Stomach (tissue), 8 donors: ENCODE data around the gene PITX2. TPM values are rescaled to one million over a fixed set of nuclear protein-coding genes. Genes with fewer than 3 reads are reported as not detected.

Experiments
- polyA plus RNA-seq, 3 donors: library from polyadenylated mRNA; stranded (reverse); fragments of 200-250 nt; gene quantifications; one replicate each; pipeline ENCODE4 v1.2.3, GENCODE V29; 2013
- total RNA-seq, 5 donors: library from RNA; depleted of rRNA; stranded (reverse); fragments of >200 nt; gene quantifications; one replicate each; pipeline versions ENCODE4 v1.1.0 to v1.2.3, GENCODE V29; 2014 to 2016
- donor health status: healthy with polysubstance abuse.
- donor health status: Bipolar disorder and iron deficiency.
- donor health status: healthy.

PITX2 gene
- total and polyA plus RNA-seq, 8 donors: 0.53 to 2.6 (median 1.1) TPM; not detected in 5

Other genes with a start within 250 kb of the PITX2 start
- gene ENPEP, start 146.9 kb downstream of the PITX2 start, total RNA-seq: 10 to 100 TPM in 1 of 5 donors, under 1 TPM in 3, not detected in 1; 0.29 to 11.9 (median 0.59) TPM
- gene ENPEP, start 146.9 kb downstream of the PITX2 start, polyA plus RNA-seq: under 1 TPM; 0.19 to 0.46 (median 0.40) TPM